ENCODE data around the gene S100PBP.

S100PBP gene

DNA sequence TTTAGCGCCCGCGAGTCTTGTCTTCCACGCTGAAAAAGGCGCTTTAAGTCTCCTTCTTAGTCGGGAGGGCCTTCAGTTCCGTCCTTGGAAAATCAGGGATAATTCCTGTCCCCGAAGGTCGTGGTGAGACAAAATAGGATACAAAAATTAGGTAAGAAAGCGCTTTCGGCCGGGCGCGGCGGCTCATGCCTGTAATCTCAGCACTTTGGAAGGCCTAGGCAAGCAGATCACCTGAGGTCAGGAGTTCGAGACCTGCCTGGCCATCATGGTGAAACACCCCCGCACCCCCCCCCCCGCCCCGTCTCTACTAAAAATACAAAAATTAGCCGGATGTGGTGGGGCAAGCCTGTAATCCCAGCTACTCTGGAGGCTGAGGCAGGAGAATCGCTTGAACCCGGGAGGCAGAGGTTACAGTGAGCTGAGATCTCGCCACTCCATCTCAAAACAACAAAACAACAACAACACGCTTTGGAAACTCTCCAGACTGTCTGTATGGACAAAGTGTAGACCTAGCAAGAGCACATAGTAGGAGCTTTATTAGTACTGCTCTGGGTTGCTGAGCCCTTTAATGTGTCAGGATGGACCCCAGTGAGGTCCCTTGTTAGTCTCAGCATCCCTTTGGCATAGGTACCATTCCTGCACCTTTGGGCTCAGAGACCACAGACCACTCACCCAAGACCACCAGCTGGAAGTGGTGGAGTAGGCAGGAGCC, 84.5 kb downstream of the S100PBP start:
- peak overlapping the region; percentile 87; the same call in 1 of the 2 replicates for H2AFZ ChIP-seq (ENCODE audit: low read length)
- H3K79me2 ChIP-seq (ENCODE audit: low read length) = no peaks in the 10 kb centered on the region
- peaks cover 11% of the 10 kb centered on the region for H3K27me3 ChIP-seq (replicated peaks; ENCODE audit: insufficient read depth, low read length)

DNA sequence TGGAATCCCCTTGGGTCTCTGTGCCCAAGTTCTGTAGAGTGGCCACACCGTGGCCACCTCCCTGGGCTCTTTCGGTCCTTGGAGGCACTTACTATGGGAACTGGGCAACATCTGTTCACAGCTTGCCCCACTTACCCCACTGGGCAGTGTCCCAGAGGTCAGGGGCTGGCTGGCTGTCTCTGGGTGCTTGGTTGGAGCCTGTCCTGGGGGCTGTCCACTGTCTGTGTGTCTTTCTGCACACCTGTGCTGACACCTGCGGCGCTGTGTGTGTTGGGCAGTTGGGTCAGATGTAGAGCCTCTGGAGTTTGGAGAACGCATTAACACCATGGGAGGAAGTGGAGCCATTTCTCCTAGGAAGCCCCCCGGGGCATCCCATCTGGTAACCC, 85.1 kb downstream of the S100PBP start:
- Histone ChIP-seq H3K79me2 (ENCODE audit: low read length) (no peaks in the 10 kb centered on the region), H3K9me2 (replicated peaks; ENCODE audit: insufficient read depth, low read length) (no peaks in the 10 kb centered on the region), H3K9ac (ENCODE audit: low read length) (no peak overlapping the region), H3K36me3 (replicated peaks; ENCODE audit: insufficient read depth, low read length) (no peaks in the 10 kb centered on the region), H3F3A (ENCODE audit: insufficient read depth, low read length) (no peaks in the 10 kb centered on the region), H3K4me2 (ENCODE audit: low read depth, low read length) (no peak overlapping the region), H3K27me3 (replicated peaks; ENCODE audit: insufficient read depth, low read length) (peaks cover 11% of the 10 kb centered on the region), H3K27ac (ENCODE audit: low read length) (no peak overlapping the region), H3K4me3 (ENCODE audit: low read length) (no peak overlapping the region), H3K4me1 (ENCODE audit: low read length) (no peaks in the 10 kb centered on the region), H4K20me1 (ENCODE audit: insufficient read depth, low read length) (no peaks in the 10 kb centered on the region), H3K9me3 (replicated peaks; ENCODE audit: insufficient read depth, low read length) (no peaks in the 10 kb centered on the region), H2AFZ (ENCODE audit: low read length) (no peak overlapping the region)
- DNase-seq = no peak
- TF ChIP-seq EZH2phosphoT487 (IDR thresholded peaks at IDR 0.05; ENCODE audit: low read length) = no peak
- no peak for TF ChIP-seq EZH2 (optimal IDR thresholded peaks at IDR 0.05; ENCODE audit: low read depth, low read length)
- TF ChIP-seq, protein P1, sequence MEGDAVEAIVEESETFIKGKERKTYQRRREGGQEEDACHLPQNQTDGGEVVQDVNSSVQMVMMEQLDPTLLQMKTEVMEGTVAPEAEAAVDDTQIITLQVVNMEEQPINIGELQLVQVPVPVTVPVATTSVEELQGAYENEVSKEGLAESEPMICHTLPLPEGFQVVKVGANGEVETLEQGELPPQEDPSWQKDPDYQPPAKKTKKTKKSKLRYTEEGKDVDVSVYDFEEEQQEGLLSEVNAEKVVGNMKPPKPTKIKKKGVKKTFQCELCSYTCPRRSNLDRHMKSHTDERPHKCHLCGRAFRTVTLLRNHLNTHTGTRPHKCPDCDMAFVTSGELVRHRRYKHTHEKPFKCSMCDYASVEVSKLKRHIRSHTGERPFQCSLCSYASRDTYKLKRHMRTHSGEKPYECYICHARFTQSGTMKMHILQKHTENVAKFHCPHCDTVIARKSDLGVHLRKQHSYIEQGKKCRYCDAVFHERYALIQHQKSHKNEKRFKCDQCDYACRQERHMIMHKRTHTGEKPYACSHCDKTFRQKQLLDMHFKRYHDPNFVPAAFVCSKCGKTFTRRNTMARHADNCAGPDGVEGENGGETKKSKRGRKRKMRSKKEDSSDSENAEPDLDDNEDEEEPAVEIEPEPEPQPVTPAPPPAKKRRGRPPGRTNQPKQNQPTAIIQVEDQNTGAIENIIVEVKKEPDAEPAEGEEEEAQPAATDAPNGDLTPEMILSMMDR (IDR thresholded peaks at IDR 0.05; ENCODE audit: low read length) = no peak

More for the DNA sequence above, 84.5 kb downstream of the S100PBP start:
- no peaks in the 10 kb centered on the region for H3K9me3 ChIP-seq (replicated peaks; ENCODE audit: insufficient read depth, low read length)
- DNase-seq = no peak
- H3F3A ChIP-seq (ENCODE audit: insufficient read depth, low read length) = no peaks in the 10 kb centered on the region
- no peak overlapping the region; the same call in 1 of the 2 replicates for H3K9ac ChIP-seq (ENCODE audit: low read length)
- H3K4me3 ChIP-seq (ENCODE audit: low read length) = peak overlapping the region; percentile 59; the same call in 1 of the 2 replicates
- H3K36me3 ChIP-seq (replicated peaks; ENCODE audit: insufficient read depth, low read length) = no peaks in the 10 kb centered on the region
- no peaks in the 10 kb centered on the region for H4K20me1 ChIP-seq (ENCODE audit: insufficient read depth, low read length)
- no peak for TF ChIP-seq EZH2phosphoT487 (IDR thresholded peaks at IDR 0.05; ENCODE audit: low read length)
- no peak for TF ChIP-seq EZH2 (optimal IDR thresholded peaks at IDR 0.05; ENCODE audit: low read depth, low read length)
- TF ChIP-seq, protein P1 (IDR thresholded peaks at IDR 0.05; ENCODE audit: low read length) = no peak
- peak overlapping the region; percentile 85 for H3K4me2 ChIP-seq (ENCODE audit: low read depth, low read length)
- no peaks in the 10 kb centered on the region for H3K4me1 ChIP-seq (ENCODE audit: low read length)
- H3K27ac ChIP-seq (ENCODE audit: low read length) = no peak overlapping the region
- no peaks in the 10 kb centered on the region for H3K9me2 ChIP-seq (replicated peaks; ENCODE audit: insufficient read depth, low read length)

DNA sequence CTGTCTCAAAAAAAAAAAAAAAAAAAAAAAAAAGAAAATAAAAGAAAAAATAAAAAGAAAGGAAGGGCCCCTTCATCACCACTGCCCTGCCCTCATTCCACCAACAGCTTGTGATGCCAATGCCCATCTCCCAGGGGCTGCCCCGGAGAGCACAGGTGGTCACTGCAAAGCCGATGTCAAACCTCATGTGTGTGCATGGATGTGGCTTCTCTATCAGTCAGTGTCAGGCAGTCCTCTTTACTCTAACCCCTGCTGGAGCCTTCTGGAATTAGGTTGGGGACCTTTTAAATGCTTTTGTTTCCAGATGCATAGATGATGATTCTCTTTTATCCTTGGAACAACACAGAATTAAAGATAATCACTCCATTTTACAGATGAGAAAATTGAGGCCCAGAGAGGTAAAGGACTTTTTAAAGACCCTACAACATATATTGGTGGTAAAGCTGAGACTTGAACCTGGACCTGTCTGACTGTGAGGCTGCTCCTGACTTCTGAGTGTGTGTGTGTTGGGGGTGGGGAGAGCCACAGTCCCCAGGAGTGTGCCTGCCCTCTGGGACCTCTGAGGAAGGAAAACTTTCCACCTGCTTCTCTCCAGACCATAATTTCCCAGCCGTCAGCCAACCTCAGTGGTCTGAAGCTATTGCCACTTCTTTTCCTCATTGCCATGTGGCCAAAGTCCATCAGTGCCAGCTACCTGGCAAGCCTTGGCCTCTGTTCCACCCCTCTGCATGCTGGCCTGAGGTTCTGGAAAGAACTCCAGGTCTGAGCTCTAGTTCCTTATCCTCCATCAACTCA, 86.7 kb downstream of the S100PBP start:
- TF ChIP-seq EZH2 (optimal IDR thresholded peaks at IDR 0.05; ENCODE audit: low read depth, low read length) (no peak), EZH2phosphoT487 (IDR thresholded peaks at IDR 0.05; ENCODE audit: low read length) (no peak)
- TF ChIP-seq, protein P1 (IDR thresholded peaks at IDR 0.05; ENCODE audit: low read length) = no peak
- H3K27ac ChIP-seq (ENCODE audit: low read length) = no peak overlapping the region
- DNase-seq = no peak

More for the DNA sequence above, 86.7 kb downstream of the S100PBP start:
- Histone ChIP-seq H3K9ac (ENCODE audit: low read length) (no peak overlapping the region), H3K4me1 (ENCODE audit: low read length) (no peaks in the 10 kb centered on the region), H3K4me2 (ENCODE audit: low read depth, low read length) (no peak overlapping the region), H4K20me1 (ENCODE audit: insufficient read depth, low read length) (no peaks in the 10 kb centered on the region), H3K9me3 (replicated peaks; ENCODE audit: insufficient read depth, low read length) (no peaks in the 10 kb centered on the region), H3K4me3 (ENCODE audit: low read length) (no peak overlapping the region), H2AFZ (ENCODE audit: low read length) (no peak overlapping the region), H3F3A (ENCODE audit: insufficient read depth, low read length) (no peaks in the 10 kb centered on the region), H3K9me2 (replicated peaks; ENCODE audit: insufficient read depth, low read length) (no peaks in the 10 kb centered on the region), H3K27me3 (replicated peaks; ENCODE audit: insufficient read depth, low read length) (peaks cover 11% of the 10 kb centered on the region), H3K79me2 (ENCODE audit: low read length) (no peaks in the 10 kb centered on the region), H3K36me3 (replicated peaks; ENCODE audit: insufficient read depth, low read length) (no peaks in the 10 kb centered on the region)
